T follicular helper cell (primary cell): ENCODE results near the gene GATB.

ENCODE experiments used
- DNase-seq: peaks from one replicate; pipeline ENCODE4 v3.0.0-alpha.2; 2020; ENCODE audit warnings: low read depth

Gene GATB

DNA sequence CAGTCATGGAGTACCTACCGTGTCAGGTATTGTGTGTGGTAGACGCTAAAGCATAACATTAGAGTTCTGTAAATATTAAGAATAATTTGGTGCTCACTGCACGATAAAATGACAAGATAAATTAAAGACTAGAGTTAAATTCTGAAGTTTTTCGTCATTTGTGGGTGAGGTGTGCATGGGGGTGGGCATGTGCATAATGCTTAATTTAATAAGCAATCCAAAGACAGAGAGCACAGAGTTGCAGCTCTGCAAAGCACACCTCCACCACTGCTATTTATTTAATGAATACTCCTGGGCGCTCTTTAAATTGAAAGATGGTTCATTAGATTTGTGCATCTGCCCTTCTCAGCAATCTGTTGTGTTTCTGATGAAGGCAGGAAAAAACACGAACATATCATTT is 62.6 kb downstream of the GATB start:
- DNase-seq = no peak

DNA sequence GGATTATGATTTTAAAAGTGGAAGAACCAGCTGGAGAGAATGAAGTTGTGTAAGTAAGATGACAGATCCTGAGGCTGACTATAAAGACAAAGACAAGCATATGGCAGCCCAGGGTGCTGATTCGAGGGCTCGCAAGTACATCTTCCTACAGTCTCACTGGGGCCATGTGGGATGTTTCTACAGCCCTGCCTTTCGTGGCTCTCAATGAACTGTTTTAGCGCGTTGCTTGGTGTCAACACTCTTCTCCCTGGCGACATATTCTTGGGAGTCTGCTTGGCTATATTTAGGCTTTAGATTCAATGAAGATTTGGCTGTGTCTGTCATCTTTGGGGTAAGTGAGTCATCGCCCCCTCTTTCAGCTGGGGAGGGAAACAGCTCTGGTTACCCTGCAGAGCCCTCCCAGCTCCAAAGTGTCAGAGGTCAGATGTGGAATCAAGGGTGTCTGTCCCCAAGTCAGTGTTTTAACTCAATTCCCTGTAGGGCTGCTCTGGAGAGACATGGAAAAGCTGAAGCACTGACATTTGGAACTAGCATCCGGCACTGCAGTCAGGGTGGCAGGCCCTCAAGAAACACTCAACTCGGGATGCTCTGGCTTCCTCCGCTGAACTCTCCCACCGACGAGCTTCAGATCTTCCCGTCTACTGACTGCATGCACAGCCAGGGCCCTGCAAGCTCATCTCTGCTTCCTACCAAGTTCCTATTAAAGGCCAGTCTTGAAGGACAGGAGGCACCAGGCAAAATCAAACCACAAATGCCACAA is 65.7 kb downstream of the GATB start:
- DNase-seq = no peak

DNA sequence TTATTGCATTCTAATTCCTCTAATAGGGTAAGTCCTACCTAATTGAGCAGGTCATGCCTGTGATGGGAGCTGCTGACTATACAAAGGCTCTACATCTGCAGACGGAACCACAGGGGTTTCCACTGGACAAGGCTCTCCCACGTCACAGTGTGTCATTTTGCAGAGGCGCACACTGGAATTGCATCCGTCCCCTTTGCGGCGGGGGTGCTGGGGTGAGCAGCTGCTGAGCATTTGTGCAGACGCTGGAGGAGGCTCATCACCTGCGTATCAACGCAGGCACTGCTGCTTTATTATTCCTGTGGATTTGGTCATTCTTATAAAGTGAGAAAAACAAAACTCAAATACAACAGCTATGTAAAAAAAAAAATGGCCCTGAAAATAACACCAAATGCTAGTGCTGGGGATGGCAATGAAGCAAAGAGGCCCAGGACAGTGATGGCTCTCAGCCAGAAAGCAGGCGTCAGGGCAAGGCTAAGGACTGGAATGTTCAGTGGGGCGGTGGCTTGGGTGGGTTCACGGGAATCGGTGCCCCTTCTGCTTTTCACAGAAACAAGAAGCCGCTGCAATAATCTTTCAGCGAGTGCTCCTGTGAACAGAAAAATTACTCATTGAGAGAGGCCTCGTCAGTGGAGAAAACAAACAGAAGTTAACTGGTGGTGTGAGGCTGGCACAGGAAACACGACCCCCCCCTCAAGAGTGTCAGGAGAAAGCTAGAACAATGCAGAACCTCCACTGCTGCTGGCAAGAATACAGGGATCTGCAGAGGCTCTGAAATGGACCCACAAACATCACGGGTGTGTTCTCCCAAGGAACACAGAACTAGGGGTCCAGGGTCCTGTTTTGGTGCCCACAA is 67.8 kb downstream of the GATB start:
- no peak for DNase-seq

DNA sequence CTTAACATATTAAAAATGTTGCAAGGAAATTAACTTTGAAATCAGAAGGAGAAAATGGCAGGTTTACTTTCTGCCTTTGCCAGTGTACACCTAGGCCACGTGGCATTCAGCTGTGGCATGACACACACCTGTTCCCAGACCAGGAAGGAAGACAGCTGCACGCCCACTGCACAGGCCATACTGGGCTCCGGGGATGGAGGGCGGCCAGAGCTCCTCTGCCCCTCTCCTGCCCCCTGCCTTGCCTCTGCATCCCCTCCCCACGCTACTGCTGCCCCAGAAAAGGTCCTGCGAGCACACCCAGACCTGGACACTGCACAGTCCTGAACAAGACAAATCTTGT is 68.4 kb downstream of the GATB start:
- DNase-seq = no peak

DNA sequence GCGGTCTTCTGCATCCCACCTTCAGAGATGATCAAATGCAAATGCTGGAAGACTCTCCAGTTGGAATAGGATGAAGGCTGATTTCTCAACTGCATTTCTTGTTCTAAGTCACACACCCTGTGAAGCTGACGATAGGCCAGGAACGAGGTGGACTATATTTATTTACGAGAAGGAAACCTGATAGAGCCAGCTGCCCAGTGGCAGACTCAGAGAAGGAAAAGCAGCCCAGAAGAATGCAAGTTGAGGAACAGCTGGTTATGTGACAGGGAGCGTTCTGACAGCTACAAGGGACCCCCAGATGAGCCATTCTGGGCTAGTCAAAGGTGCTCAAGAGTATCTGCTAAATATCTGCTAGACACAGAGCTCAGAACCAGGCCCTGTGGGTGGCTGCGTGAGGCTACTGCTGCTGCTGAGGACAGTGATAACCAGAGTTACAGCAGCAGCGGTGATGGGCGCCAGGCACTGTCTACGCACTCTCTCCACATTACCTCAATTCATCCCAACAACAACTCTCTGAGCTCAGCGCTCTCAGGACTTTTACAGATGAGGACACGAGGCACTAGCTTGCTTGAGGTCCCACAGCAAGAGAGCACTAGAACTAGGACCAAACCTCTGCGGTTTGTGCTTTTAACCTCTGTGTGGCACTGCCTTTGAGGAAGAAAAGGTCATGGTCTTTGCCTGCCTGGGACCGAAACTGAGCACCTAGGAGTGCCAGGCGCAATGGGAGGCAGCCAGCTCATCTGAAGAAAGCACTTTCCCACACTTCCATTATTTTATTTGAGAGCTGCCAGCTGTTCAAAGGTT is 69.0 kb downstream of the GATB start:
- DNase-seq = no peak

DNA sequence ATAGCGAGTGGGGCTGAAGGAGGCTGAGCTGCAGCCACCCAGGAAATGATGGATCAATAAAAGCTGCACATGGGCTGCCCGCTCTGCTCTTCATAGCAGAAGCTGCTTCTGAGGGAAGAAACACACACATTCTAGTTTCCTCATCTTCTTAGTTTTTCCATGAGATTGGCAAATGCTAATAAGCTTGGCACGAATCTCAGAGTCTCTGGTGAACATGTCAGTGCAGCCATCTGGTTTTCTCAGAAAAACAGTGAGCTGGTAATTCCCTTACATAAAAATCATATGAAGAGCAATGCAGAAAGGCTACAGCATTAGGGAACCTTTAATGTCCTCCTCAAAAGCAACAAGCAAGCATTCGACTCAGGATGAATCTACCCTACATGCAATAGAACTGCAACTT is 69.9 kb downstream of the GATB start:
- DNase-seq = no peak

DNA sequence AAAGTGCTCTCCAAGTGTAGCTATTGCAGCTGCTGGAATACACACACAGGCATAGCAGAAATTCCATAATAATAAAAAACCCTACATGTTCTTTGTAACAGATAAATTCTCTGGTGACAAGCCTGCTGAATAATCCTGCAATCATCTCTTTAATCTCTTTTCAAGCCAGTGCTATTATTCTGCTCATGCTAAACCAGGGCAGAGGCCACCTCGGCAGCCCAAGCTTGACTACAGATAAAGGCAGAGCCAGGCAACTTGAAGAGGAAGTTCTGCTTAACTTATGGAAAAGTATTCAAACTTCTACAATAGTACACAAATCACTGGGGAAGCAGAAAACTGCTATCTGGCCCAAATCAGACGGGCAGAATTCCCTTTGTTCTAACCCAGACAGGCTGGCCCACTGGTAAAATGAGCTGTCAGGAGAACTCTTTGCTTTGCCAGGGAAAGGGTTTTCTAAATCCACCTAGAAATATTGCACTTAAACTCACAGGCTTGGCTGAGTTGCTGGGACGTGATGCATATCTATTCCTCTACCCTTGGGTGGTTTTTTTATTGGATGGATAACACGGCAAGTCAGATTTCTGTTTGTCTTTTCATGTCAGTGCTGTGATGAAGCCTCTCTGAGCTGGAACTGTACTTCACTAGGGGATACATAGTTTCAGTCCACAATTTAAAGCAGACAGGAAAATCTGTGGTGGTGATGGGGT is 70.5 kb downstream of the GATB start:
- no peak for DNase-seq

DNA sequence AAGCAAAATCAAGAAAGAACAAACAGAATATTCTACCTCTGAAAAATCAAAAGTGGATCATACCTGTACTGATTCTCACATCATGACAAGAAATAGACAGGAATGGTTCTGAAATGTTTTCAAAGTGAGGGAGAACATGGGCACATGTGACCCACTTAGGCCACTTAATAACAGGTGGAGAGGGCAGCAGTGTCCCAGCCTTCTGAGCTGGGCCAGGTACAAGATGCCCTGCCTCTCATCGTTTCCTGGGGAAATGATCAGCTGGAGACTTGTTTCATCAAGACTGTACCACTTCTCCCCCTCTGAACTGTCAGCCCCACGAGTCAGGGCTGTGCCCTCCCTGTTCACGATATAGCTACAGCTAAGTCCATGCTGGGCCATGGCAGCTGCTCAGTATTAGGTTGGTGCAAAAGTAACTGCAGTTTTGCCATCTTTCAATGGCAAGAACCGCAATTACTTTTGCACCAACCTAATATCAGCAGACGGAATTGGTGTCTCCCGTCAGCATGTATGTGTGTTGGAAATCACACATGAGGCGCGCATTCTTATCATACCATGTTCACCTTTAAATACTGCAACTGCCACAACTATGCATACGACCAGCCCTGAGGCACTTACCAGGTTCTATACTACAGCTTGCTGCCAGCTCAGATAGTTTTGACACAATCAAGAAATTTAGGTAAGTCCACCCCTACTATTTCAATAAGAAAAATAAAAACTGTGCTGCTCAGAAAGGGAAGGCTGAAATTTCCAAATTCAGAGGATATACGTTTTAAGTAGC is 71.4 kb downstream of the GATB start:
- no peak for DNase-seq

DNA sequence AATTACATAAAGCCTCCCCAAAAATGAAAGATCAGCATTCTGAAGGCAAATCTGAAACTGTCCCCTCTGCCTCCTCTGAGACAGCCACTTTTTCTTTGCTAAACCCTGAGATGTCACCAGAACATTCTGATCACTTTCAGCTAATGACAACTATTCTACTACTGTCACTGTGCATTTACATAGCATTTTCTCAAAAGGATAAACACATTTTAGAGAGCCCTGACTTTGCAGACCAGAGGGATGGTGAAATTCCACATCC is 72.1 kb downstream of the GATB start:
- no peak for DNase-seq

DNA sequence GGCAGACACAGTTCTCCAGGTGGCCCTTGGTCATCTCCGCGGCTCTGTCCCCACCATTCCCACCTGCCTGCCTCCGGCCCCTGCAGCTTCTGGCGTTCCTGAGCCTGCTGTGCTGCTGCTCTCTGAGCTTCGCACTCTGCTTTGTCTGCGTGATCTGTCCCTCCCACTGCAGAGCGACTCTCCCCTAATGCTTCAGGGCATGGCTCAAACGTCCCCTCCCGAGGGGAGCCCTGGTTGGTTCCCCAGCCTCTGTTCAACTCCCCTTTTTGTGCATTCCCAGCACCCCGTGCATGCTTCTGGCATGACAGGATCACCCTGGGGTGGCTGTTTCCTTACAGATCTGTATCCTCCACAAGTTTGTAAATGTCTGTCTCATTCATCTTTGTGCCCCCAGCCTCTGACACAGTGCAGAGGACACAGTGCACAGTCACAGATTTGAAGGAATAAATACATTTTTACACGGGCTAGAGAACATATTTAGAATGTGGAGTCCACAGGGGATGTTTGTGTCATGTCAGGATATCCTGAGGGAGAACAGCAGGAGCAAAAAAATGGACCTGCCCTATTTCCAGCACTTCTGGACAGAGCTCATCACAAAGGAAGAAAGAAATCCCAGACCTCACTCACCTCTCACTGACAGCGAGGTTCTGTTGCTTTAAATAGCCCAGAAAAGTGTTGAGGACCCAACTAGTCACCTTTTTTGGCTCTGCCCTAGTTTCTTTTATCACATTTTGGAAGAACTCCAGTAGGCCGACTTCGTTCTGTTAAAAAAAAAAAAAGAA is 72.6 kb downstream of the GATB start:
- no peak for DNase-seq

DNA sequence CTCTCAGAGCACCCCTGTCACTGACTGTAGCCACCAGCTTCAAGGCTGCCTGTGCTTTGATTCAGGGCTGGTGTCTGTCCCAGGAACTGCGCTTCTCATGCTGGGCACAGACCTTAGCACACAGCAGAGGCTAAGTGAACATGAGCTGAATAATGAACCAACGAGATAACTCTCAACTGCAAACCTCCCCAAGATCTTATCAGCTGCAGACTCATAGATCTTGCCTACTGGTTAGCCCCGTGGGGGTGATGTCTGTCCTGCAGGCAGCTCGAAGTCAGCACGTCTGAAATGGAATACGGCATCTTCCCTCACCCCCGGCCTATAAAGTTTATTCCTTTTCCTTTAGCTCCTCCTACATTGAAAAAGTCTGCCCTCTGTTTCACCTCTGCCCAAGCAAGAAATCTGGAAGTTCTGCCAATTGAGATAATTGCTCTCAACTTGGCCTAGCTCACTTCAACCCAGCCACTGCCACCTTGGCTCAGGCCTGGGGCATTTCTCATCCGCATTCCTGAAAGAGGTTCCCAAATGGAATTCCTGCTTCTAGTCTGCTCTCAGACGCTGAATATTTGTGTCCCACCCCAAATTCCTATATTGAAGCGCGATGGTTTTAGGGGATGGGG is 73.7 kb downstream of the GATB start:
- no peak for DNase-seq

DNA sequence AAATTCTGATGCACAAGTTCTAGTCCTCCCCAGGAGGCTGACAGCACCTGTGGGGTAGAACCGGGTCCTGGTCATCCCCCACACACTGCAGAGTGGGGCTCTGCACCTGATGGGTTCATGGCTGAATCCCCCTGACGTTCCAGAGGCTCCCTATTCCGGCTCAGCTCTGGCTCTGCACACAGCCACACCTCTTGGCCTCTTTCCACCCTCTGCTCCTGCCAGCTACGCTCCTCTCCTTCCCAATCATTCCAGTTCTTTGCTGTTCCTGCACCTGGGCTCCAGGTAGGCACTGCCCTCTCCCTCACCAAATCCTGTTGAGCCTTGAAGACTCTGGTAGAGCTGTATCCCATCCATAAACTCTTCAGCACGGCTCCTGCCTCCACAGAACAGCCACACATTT is 75.5 kb downstream of the GATB start:
- DNase-seq = no peak

DNA sequence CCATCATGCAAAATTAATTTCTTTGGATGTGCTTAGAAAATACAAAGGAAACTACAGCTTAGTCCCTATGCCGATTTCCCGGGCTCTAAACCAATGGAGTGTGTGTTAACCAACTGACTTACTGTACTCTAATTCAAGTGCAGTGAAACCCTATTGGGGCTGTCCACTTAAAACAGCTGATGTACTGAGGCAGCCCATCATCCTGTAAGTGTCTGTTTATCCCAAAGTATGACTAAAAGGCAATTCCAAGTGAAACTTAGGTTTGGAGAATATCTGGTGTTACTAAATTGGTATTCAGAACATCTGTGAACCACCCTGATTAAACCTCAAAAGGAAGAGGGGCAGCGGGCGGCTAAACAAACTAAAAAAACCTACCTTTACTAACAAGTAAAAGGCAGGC is 79.7 kb downstream of the GATB start:
- DNase-seq = no peak

DNA sequence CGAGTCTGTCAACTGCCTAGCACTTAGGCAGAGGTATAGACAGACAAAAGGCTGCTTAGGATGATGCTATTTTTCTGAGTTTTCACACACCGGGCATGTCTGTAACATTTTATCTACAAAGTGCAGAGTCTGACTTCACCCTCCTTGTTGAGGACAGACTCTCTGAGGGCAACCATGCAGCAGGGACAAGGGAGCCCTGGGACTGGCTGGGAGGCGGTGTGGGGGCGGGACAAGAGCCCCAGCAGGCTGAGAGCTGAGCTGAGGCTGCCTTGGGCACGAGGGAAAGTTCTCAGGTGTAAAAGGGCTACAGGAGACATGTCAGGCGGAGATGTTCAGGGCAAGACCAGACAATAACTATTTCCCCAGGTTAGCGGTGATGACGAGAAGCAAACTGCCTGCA is 81.6 kb downstream of the GATB start:
- DNase-seq = no peak

DNA sequence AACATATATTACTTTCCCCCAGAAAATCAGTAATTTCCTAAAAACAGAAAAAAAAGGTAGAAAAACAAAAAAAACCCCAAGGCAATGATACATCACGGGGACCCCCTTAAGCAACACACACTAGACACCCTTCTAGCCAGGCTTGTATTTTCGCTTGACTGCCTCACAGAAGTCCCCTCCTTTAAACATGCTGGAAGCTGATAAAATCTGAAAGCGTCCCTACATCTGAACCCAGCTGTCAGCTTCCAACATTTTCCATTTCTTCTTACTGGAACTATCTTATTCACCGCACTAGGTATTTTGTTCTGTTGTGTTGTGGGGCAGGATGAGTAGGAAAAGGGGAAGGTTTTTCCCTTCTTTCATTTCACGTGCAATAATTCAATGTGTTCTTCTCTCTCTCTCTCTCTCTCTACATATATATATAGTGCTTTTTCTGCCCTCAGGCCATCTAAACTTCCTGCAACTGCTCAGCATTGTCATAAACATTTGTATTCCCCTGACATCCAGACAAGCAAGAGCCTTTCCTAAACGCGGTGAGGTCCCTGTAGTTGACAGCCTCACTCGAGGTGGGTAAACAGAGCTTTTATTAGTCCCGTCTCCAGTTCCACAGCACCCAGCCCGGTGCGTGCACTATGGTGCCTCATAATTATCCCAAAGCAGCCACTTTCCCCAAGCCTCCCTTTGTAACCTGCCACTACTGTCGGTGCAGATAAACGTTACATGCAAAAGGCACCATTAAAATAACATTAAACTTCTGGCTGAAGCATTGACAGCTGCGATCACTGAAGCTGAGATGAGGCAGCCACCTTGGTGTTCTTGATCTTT is 82.5 kb downstream of the GATB start:
- DNase-seq = no peak

DNA sequence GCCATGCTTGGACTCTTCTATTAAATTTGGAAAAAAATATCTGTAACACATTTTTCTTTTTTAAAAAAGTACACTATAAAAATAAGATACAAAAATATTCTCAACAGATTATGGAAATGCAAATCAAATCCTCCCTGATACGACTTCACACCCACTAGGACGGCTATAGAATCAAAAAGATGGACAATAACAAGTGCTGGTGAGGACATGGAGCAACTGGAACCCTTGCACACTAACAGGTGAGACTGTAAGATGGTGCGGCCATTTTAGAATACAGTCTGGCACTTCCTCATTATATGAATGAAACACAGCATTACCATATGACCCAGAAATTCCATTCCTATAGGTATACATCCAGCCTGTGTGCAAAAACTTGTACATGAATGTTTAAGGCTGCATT is 83.6 kb downstream of the GATB start:
- no peak for DNase-seq

DNA sequence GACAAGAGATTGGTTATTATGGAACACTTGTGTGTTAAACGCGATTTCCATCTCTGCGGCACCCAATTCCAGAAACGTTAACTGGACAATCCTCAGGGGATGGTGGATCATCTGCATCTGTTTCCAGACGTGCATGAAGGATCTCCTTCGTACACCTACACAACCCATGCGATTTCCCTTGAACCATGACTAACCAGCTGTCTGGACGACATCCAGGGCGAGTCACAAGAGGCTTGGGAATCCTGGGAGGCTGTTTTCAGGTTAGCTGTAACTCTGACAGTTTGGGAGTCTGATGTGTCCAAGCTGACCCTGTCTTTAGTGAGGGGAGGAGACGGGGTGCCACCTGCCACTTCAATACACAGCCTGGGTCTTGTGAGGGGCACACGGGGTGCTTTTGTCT is 84.5 kb downstream of the GATB start:
- DNase-seq = no peak

DNA sequence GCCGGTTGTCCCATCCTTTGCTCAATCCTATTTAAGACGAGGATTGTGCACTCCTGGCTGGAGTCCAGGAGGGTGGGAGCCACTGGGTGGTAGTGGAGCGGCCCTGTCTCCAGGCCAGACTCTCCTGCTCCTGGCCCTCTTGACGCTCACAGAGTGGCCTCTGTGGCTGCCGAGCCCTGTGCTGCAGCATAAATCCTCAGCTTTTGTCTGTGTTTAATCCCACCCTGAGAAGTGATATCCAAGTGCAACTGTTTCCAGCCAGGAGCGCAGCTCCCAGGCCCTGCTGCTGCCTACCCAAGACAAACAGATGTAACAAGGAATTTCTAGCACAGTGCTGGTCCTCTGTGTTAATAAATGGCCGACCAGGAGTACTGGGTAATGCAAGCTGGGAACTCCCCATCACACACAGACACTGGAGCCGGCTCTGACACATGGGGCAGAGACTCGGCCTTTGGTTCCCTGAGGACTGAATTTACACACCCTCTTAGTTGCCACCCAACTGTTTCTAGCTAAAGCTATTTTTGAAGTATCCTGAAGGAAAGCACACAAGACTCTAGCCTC is 85.3 kb downstream of the GATB start:
- no peak for DNase-seq

DNA sequence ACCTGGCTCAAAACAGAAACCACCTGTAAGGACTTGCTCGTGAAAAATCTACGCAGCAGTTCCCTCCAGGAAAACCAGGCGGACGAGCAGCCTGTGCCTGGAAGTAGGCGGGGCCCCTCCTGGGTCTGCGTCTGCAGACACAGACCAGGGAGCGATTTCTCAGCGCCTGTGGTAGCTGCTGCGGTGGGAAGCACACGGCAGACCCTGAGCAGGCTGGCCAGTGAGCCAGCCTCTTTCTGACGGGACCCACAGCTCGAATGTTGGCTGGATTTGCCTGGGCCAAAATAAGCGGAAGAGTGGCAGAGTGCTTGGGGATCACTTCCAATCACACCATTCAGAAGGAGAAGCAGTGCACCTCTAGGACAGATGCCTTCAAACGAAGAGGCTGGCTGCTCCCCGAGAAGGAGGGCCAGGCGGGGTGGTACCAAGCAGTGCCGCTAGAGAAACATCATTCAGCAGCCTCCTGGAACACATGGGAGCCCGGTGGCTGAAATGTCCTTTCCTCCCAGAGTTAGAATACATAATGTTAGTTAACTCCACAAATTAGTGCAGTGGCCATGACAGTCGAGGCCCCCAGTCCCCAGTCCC is 85.9 kb downstream of the GATB start:
- DNase-seq = no peak
